Neural cell (in vitro differentiated cells): ENCODE measurements around the gene RCC1. TPM values are rescaled to one million over a fixed set of nuclear protein-coding genes. Genes with fewer than 3 reads are reported as not detected.
A peak's percentile ranks its signal among the peaks of the same experiment; 100 is the strongest.
"Not testable (repeated sequence)": the region's sequence is repeated elsewhere in the genome, so short reads cannot be mapped to it uniquely, and the experiment has no call there.

Experiments used
- H2AFZ ChIP-seq: fragments of 200-600, 300-800 bp; sonication (generic), shearing (Covaris generic); 2 replicates; pipeline ENCODE4 v1.6.0; 2014; ENCODE audit warnings: low read depth, mild to moderate bottlenecking, antibody characterized with exemption, low read length, moderate library complexity
- H3F3A ChIP-seq: fragments of 200-600 bp; shearing (Covaris generic); 2 replicates; pipeline ENCODE4 v1.6.1; 2016; ENCODE audit warnings: mild to moderate bottlenecking, moderate library complexity, mixed read lengths, antibody characterized with exemption, low read length; ENCODE audit not compliant: insufficient read depth, poor library complexity, severe bottlenecking
- H3K27ac ChIP-seq: fragments of 200-600, 300-800 bp; sonication (generic), shearing (Covaris generic); 2 replicates; pipeline ENCODE4 v1.5.1; 2014; ENCODE audit warnings: mild to moderate bottlenecking, low read length, moderate library complexity
- H3K27me3 ChIP-seq: fragments of 300-800, 200-600 bp; sonication (generic), shearing (Covaris generic); 2 replicates; pipeline ENCODE4 v1.6.0; 2014; ENCODE audit warnings: mild to moderate bottlenecking, low read depth, low read length, moderate library complexity; ENCODE audit not compliant: insufficient read depth
- H3K36me3 ChIP-seq: fragments of 300-800, 200-600 bp; sonication (generic), shearing (Covaris generic); 2 replicates; pipeline ENCODE4 v1.5.1; 2014; ENCODE audit warnings: mild to moderate bottlenecking, antibody characterized with exemption, low read length, moderate library complexity; ENCODE audit not compliant: insufficient read depth
- H3K4me2 ChIP-seq: fragments of 300-800, 200-600 bp; sonication (generic), shearing (Covaris generic); 2 replicates; pipeline ENCODE4 v1.6.0; 2014; ENCODE audit warnings: mild to moderate bottlenecking, low read length
- H3K4me3 ChIP-seq: fragments of 300-800, 200-600 bp; sonication (generic), shearing (Covaris generic); 2 replicates; pipeline ENCODE4 v1.5.1; 2014; ENCODE audit warnings: mild to moderate bottlenecking, low read length, moderate library complexity
- H3K79me2 ChIP-seq: fragments of 200-600 bp; shearing (Covaris generic); replicated peaks from 2 replicates; pipeline ENCODE4 v1.6.0; 2014; ENCODE audit warnings: mild to moderate bottlenecking, low read length, moderate library complexity; ENCODE audit not compliant: insufficient read depth
- H3K9ac ChIP-seq: fragments of 300-800, 200-600 bp; sonication (generic), shearing (Covaris generic); 2 replicates; pipeline ENCODE4 v1.6.1; 2016; ENCODE audit warnings: mild to moderate bottlenecking, low read length, mixed read lengths
- H3K9me2 ChIP-seq: fragments of 200-600 bp; shearing (Covaris generic); 2 replicates; pipeline ENCODE4 v1.6.1; 2016; ENCODE audit warnings: mild to moderate bottlenecking, low read length, mixed read lengths; ENCODE audit not compliant: insufficient read depth
- H3K9me3 ChIP-seq: fragments of 200-600, 300-800 bp; sonication (generic), shearing (Covaris generic); 2 replicates; pipeline ENCODE4 v1.6.1; 2016; ENCODE audit warnings: mild to moderate bottlenecking, mixed run types, low read length, moderate library complexity, mixed read lengths
- H4K20me1 ChIP-seq: fragments of 200-600 bp; shearing (Covaris generic); 2 replicates; pipeline ENCODE4 v1.6.1; 2016; ENCODE audit warnings: mild to moderate bottlenecking, mixed run types; ENCODE audit not compliant: insufficient read depth
- CTCF ChIP-seq: fragments of 450-650 bp; IDR thresholded peaks from 2 replicates; pipeline ENCODE4 v1.5.1; 2014; ENCODE audit warnings: antibody characterized with exemption, mild to moderate bottlenecking, moderate library complexity; ENCODE audit not compliant: poor library complexity, severe bottlenecking
- EP300 ChIP-seq: fragments of 450-650 bp; conservative IDR thresholded peaks from 2 replicates; pipeline ENCODE4 v1.6.1; 2014; ENCODE audit warnings: antibody characterized with exemption, mild to moderate bottlenecking, moderate library complexity; ENCODE audit not compliant: poor library complexity, severe bottlenecking
- EZH2 ChIP-seq: fragments of 200-600, 300-800 bp; shearing (Covaris generic), sonication (generic); IDR thresholded peaks from 2 replicates; pipeline ENCODE4 v1.6.1; 2014; ENCODE audit warnings: antibody characterized with exemption, low read length, borderline replicate concordance, mild to moderate bottlenecking; ENCODE audit not compliant: insufficient read depth, poor library complexity, severe bottlenecking
- MXI1 ChIP-seq: fragments of 450-650 bp; conservative IDR thresholded peaks from 2 replicates; pipeline ENCODE4 v1.6.1; 2014; ENCODE audit warnings: antibody characterized with exemption, mild to moderate bottlenecking; ENCODE audit not compliant: poor library complexity, severe bottlenecking
- POLR2AphosphoS5 ChIP-seq: IDR thresholded peaks from 2 replicates; pipeline ENCODE4 v1.6.1; 2012
- RAD21 ChIP-seq: fragments of 450-650 bp; conservative IDR thresholded peaks from 2 replicates; pipeline ENCODE4 v1.6.1; 2014; ENCODE audit warnings: antibody characterized with exemption, mild to moderate bottlenecking, moderate library complexity
- polyA plus RNA-seq: library from polyadenylated mRNA; depleted of rRNA; stranded (reverse); fragments of >200 nt; gene quantifications from 2 replicates; pipeline ENCODE4 v1.2.3, GENCODE V29; 2014

Gene RCC1
- polyA plus RNA-seq, 1 donor from 2014 or later, result 13.1 TPM

- Histone ChIP-seq H3K4me2 (peak overlapping the region; percentile 95), H2AFZ (no peak overlapping the region), H3F3A (no peaks in the 10 kb centered on the region), H3K79me2 (peaks cover 14% of the 10 kb centered on the region), H3K27ac (no peak overlapping the region), H3K4me3 (peak overlapping the region; percentile 83), H3K27me3 (no peaks in the 10 kb centered on the region), H3K9me2 (no peaks in the 10 kb centered on the region), H3K36me3 (no peaks in the 10 kb centered on the region), H3K9ac (peak overlapping the region; percentile 79), H3K9me3 (no peaks in the 10 kb centered on the region), H4K20me1 (no peaks in the 10 kb centered on the region)
- TF ChIP-seq MXI1 (no peak), POLR2AphosphoS5 (no peak)
Measured at GRCh38 chr1:28518745-28519341, 13.0 kb downstream of the RCC1 start.

- no peaks in the 10 kb centered on the region for H3K9me3 ChIP-seq
- no peaks in the 10 kb centered on the region for H3K9me2 ChIP-seq
- no peaks in the 10 kb centered on the region for H3K27me3 ChIP-seq
- no peak overlapping the region for H2AFZ ChIP-seq
- no peak overlapping the region for H3K9ac ChIP-seq
- H3K79me2 ChIP-seq, result peaks cover 19% of the 10 kb centered on the region
- TF ChIP-seq RAD21 (no peak), EP300 (no peak), CTCF (no peak), EZH2 (no peak)
- H4K20me1 ChIP-seq, result no peaks in the 10 kb centered on the region
- H3K4me2 ChIP-seq, result no peak overlapping the region
- no peaks in the 10 kb centered on the region for H3K36me3 ChIP-seq
- H3K4me3 ChIP-seq, result no peak overlapping the region
- H3K27ac ChIP-seq, result no peak overlapping the region
- H3F3A ChIP-seq, result no peaks in the 10 kb centered on the region
Measured at GRCh38 chr1:28519946-28520725, 14.3 kb downstream of the RCC1 start.

GRCh38 chr1:28520796-28521195 lies 15.0 kb downstream of the RCC1 start:
- peaks cover 19% of the 10 kb centered on the region for H3K79me2 ChIP-seq
- H3K4me3 ChIP-seq, H3F3A ChIP-seq, H3K27ac ChIP-seq, H3K9me2 ChIP-seq, H3K4me2 ChIP-seq, H3K27me3 ChIP-seq, H3K9ac ChIP-seq, H3K36me3 ChIP-seq, H4K20me1 ChIP-seq, H2AFZ ChIP-seq, H3K9me3 ChIP-seq: not testable (repeated sequence)
